ENCODE data around the gene WIPF3. TPM values are rescaled to one million over a fixed set of nuclear protein-coding genes. Genes with fewer than 3 reads are reported as not detected.
"Not testable (repeated sequence)": the region's sequence is repeated elsewhere in the genome, so short reads cannot be mapped to it uniquely, and the experiment has no call there.

Gene WIPF3
- total RNA-seq, 2 experiments from 2014 or later = not detected

DNA sequence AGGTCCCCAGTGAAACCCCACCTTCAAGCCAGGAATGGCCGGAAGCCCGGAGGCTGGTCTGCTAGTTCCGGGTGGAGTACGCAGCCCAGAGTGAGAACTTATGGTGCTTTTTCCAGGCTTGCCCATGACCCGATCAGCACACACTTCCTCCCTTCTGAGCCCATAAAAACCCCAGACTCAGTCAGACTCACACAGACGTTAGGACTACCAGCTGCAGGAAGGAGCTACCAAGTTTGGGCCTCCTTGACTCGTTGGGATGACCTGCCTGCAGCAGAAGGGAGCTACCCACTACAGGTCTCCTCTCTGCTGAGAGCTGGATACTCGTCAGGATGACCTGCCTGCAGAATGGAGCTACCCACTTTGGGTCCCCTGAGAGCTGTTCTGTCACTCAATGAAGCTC is 144.2 kb downstream of the WIPF3 start:
- no peak for DNase-seq
- Mint-ChIP-seq H3K36me3 (ENCODE audit: low read depth) (no peaks in the 10 kb centered on the region), H3K9me3 (peaks cover 4% of the 10 kb centered on the region), H3K4me1 (peaks cover 8% of the 10 kb centered on the region), H3K27me3 (peaks cover 1% of the 10 kb centered on the region), H3K4me3 (no peak overlapping the region), H3K27ac (no peak overlapping the region)
- ChIA-PET POLR2A (no interaction called here), CTCF (interaction anchor here (1.0 kb wide), 1 partner anchor 130 kb away, joined by 3 read pairs; no protein-coding TSS in a partner anchor)

DNA sequence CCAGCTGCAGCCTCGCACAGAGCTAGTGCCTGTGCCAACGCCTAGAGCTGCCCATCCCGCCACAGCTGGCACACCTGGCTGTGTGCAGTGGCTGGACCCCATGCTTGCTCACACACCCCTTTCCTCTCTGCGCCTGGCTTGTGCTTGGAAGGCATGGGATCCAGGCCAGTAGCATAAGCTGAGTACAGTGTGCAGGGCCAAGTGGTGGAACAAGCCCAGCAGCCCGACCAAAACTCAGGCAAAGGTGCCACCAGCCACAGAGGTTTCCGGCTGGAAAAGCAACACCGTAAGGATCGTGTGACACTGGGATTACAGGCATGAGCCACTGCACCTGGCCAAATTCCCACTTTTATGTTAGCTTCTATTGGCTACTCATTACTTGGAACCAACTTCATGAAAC is 144.9 kb downstream of the WIPF3 start:
- Mint-ChIP-seq H3K36me3 (ENCODE audit: low read depth) (no peaks in the 10 kb centered on the region), H3K27ac (no peak overlapping the region), H3K4me1 (peaks cover 15% of the 10 kb centered on the region), H3K9me3 (peaks cover 4% of the 10 kb centered on the region), H3K27me3 (peaks cover 1% of the 10 kb centered on the region), H3K4me3 (no peak overlapping the region)
- DNase-seq = no peak
- ChIA-PET CTCF (interaction anchor here (1.0 kb wide), 1 partner anchor 129 kb away, joined by 3 read pairs; no protein-coding TSS in a partner anchor), POLR2A (no interaction called here)

DNA sequence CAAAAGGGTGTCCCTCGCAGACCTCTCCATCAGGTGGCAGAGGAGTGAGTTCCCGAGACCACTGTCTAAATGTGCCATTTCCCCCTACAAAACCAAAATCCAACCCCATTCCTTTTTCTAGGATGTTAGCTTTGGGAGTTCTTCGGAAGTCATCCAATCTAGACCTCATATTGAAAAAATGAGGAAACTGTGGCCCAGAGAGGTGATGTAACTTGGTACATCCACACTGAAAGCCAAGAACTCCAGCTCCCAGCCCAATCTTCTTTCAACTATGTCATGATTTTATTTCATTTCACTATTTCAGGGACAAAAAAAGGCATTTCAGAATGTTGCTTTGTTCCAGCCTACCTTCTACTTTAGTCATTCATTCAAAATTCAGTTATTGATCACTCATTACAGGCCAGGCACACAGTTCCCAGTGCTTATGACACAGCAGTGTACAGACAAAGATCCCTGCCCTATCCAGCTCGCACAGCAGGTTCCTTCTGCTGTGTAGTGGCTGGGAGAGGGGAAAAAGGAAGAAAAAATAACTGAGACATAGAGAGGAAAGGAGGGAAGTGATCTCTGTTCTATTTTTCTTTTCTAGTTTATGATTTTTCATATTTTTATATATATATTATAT is 147.5 kb downstream of the WIPF3 start:
- no peaks in the 10 kb centered on the region for H3K36me3 Mint-ChIP-seq (ENCODE audit: low read depth)
- CTCF ChIA-PET = no interaction called here
- H3K4me3 Mint-ChIP-seq = no peak overlapping the region
- H3K9me3 Mint-ChIP-seq = peaks cover 4% of the 10 kb centered on the region
- no peak overlapping the region for H3K27ac Mint-ChIP-seq
- no peaks in the 10 kb centered on the region for H3K27me3 Mint-ChIP-seq
- peaks cover 29% of the 10 kb centered on the region for H3K4me1 Mint-ChIP-seq
- no peak for DNase-seq
- POLR2A ChIA-PET = no interaction called here

DNA sequence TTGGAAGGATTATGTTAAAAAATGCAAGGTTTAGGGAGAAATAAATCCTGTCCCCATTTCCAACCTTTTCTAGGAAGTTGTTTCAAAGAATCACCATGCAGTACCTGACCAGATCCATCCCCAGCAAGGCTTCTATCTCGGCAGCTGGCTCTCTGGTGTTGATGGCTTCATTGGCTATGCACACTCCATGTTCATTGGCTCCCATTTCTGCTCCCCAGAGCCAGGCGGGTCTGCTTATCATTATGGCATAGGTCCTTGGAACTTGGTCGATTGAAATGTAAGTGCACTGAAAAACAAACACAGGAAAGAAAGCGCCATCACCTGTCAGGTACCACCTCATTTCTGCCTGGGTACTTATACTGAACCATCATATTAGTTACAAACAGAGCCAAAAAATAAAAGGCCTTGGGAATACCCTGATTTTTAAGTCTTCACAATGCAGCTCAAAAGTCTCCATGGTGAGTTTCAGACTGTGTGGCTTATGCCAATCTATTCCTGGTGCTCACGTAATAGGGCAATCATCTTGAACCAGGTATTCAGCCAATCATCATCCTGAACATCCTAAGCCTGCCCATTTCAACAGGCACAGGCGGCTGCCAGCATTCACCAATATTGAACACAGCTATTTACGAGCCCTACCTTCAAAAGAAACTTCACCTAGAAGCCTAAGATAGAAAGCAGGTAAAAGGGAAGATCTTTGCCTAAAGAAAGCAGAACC is 148.9 kb downstream of the WIPF3 start:
- ChIA-PET CTCF (no interaction called here), POLR2A (interaction anchor here (0.7 kb wide), 1 partner anchor 14 kb away, joined by 3 read pairs; no protein-coding TSS in a partner anchor)
- no peak for DNase-seq
- Mint-ChIP-seq H3K27ac (no peak overlapping the region), H3K27me3 (peaks cover 3% of the 10 kb centered on the region), H3K9me3 (peaks cover 4% of the 10 kb centered on the region), H3K4me3 (no peak overlapping the region), H3K36me3 (ENCODE audit: low read depth) (no peaks in the 10 kb centered on the region), H3K4me1 (peaks cover 29% of the 10 kb centered on the region)

DNA sequence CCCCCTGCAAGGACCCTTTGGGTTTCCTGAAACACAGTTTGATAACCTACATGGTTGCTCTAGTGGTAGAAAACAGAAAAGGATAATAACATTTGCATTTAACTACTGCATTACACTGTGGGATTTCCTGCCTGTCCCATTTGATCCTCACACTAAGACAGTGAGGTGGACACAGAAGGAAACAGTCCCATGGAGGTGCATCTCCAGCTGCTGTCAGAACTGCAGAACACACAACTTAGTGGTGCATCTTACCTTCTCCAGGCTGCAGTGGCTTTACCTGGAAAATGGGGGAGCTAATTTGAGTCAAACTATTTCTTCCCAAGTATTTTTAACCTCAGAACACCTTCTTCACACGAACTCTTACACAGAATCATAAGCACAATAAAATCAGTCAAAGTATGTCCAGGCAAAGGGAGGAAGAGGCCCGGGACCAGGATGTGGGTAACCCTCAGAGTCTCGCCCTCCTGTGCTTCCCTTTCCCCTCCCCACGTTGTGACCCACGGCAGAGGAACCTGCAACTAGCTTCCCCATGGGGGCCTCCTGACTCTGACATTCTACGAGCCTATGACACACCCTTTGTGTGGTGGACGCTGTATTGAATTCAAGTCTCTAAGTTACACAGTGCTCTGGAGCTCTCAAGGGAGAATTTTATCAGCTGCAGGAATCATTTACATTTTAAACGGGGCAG is 149.6 kb downstream of the WIPF3 start:
- Mint-ChIP-seq H3K9me3 (peaks cover 4% of the 10 kb centered on the region), H3K27me3 (peaks cover 3% of the 10 kb centered on the region), H3K36me3 (ENCODE audit: low read depth) (no peaks in the 10 kb centered on the region), H3K27ac (peak overlapping the region; percentile 52), H3K4me1 (peaks cover 29% of the 10 kb centered on the region), H3K4me3 (peak overlapping the region; percentile 6)
- CTCF ChIA-PET = interaction anchor here (0.8 to 1.4 kb wide), 2 partner anchors 13 to 29 kb away, joined by 3 to 4 read pairs; no protein-coding TSS in a partner anchor
- peak; percentile 33 for DNase-seq
- POLR2A ChIA-PET = interaction anchor here (0.7 kb wide), 1 partner anchor 13 kb away, joined by 3 read pairs; no protein-coding TSS in a partner anchor

DNA sequence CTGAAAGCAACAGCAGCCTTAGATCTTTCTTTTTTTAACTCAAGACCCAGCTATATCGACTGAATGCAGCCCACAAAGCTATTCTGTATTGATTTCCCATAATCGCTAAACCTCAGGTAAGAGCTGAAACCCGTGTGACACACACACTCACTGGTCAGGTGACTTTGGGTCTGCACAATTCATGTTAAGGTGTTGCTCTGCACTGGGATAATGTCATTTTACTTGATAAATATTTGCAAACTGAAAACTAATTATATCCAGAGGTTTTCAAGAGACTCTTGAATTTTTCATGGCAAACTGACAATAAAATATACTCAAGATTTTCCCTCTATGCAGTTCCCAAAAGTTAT is 150.2 kb downstream of the WIPF3 start:
- H3K9me3 Mint-ChIP-seq = peaks cover under 1% of the 10 kb centered on the region
- H3K4me3 Mint-ChIP-seq = peak overlapping the region; percentile 6
- H3K36me3 Mint-ChIP-seq (ENCODE audit: low read depth) = no peaks in the 10 kb centered on the region
- H3K27ac Mint-ChIP-seq = peak overlapping the region; percentile 52
- peaks cover 29% of the 10 kb centered on the region for H3K4me1 Mint-ChIP-seq
- DNase-seq = no peak
- ChIA-PET POLR2A (no interaction called here), CTCF (interaction anchor here (0.8 to 1.4 kb wide), 2 partner anchors 12 to 28 kb away, joined by 3 to 4 read pairs; no protein-coding TSS in a partner anchor)
- H3K27me3 Mint-ChIP-seq = peaks cover 3% of the 10 kb centered on the region

DNA sequence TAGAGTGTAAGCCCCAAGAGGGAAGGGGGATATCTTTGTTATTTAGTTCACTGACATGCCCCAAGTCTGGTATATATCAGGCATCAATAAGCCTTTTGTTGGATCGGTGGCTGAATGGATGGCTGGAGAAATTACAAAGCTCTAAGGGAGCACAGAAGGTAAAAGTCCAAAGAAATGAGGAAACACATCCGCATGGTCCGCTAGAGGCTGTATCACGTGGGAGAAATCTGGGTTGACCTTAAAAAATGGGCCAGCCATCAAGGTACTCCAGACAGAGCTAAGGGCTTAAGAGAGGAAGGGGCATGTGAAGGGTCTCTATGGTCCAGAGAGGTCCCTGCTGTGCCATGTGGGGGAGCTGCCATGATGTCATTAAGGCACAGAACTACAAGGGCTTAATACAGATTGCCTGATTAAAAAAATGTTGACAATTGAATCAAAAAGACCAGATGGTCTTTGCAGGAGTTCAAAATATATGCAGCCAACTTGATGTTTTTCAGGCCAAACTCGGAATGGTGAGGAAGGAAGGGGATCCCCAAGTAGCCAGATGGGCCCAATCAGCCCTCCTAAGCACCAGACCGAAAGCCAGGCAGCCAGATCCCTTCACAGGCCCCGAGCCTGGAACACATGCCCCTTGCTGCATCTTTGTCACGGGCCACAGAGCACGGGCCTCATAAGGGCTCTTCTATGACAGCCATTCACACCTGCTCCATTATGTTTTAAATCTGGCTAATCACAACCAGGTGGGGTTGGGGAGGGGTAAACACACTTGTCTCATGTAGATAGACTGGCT is 151.4 kb downstream of the WIPF3 start:
- no peaks in the 10 kb centered on the region for H3K36me3 Mint-ChIP-seq (ENCODE audit: low read depth)
- CTCF ChIA-PET = no interaction called here
- no peak for DNase-seq
- no peak overlapping the region for H3K27ac Mint-ChIP-seq
- peaks cover 29% of the 10 kb centered on the region for H3K4me1 Mint-ChIP-seq
- no peak overlapping the region for H3K4me3 Mint-ChIP-seq
- H3K27me3 Mint-ChIP-seq = peaks cover 3% of the 10 kb centered on the region
- POLR2A ChIA-PET = no interaction called here
- H3K9me3 Mint-ChIP-seq = no peaks in the 10 kb centered on the region

DNA sequence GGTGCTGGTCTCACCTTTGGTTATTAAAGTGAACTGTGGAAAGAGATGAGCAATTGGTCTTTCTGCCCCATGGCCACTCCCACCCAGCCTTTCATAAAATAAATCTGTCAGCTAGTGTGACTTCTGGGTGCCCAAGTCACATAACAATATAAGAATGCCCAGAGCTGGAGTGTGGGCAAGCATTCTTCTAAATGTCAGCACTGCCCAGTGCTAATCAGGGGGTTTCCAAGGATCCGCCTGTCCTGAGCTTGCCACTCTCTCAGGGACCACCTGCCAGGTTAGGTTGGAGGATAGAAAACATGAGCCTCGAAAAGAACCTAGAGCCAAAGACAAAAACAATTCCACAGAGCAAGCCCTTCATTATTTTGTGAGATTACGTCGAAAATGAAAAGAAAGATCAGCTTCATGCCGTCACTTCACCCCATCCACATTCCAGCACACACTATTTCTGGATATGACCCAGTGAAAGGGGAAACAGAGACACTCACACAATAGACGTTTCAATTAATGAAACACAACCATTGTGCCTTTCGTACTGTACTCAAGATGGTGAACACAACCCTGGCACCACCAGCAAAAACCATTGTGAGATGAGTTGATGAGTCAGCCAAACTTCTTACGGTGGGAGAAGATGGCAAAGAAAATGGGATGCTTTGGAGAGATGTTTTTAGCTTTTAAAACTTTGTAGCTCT is 152.5 kb downstream of the WIPF3 start:
- no peak for DNase-seq
- H3K27me3 Mint-ChIP-seq = peaks cover 3% of the 10 kb centered on the region
- peaks cover 29% of the 10 kb centered on the region for H3K4me1 Mint-ChIP-seq
- no peak overlapping the region for H3K4me3 Mint-ChIP-seq
- ChIA-PET POLR2A (no interaction called here), CTCF (no interaction called here)
- no peaks in the 10 kb centered on the region for H3K9me3 Mint-ChIP-seq
- H3K27ac Mint-ChIP-seq = no peak overlapping the region
- no peaks in the 10 kb centered on the region for H3K36me3 Mint-ChIP-seq (ENCODE audit: low read depth)

DNA sequence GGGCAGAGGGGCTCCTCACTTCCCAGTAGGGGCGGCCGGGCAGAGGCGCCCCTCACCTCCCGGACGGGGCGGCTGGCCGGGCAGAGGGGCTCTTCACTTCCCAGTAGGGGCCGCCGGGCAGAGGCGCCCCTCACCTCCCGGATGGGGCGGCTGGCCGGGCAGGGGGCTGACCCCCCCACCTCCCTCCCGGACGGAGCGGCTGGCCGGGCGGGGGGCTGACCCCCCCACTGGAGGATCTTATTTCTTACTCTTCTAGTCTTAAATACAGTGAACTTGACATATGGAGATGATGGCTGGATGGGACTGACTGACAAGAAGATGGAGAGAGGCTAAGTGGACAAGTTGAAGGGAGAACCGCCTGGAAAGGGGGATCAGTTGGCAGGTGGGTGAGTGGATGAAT is 155.3 kb downstream of the WIPF3 start:
- POLR2A ChIA-PET; H3K36me3 Mint-ChIP-seq (ENCODE audit: low read depth); H3K4me3 Mint-ChIP-seq; H3K27me3 Mint-ChIP-seq; CTCF ChIA-PET; H3K9me3 Mint-ChIP-seq; H3K4me1 Mint-ChIP-seq; H3K27ac Mint-ChIP-seq; DNase-seq: not testable (repeated sequence)

DNA sequence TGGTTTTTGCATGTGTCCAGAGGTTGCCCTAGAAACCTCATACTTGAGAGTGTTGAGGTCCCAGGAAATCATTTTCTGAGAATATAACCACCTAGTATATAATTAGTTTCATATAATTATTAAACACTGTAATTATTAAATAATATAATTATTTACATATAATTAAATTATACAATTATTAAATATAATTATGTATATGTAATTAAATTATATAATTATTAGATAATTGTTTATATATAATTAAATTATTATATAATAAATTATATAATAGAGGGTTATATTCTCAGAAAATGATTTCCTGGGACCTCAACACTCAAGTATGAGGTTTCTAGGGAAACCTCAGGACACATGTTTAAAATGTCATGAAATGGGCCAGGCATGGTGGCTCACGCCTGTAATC is 155.7 kb downstream of the WIPF3 start:
- Mint-ChIP-seq H3K4me1 (peaks cover 6% of the 10 kb centered on the region), H3K9me3 (no peaks in the 10 kb centered on the region), H3K4me3 (no peak overlapping the region), H3K27ac (no peak overlapping the region), H3K36me3 (ENCODE audit: low read depth) (no peaks in the 10 kb centered on the region), H3K27me3 (peaks cover 3% of the 10 kb centered on the region)
- DNase-seq = no peak
- POLR2A ChIA-PET = no interaction called here
- CTCF ChIA-PET = no interaction called here

DNA sequence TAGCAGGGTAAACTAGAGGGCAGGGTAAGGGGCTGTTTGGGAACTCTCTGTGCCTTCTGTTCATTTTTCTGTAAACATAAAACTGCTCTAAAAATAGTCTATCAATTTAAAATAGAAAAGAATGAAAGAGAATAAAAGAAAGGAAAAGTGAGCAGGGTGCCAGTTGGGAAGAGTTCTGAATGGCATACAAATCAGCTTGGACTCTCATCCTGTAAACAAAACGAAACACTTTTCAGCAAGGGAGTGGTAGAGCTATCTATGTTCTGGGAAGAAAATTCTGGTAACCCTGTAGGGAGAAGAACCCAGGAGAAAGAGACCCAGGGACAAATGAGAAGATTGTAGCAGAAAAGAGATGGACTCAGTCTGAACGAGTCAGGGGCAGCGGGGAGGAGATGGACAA is 158.7 kb downstream of the WIPF3 start:
- POLR2A ChIA-PET = no interaction called here
- Mint-ChIP-seq H3K4me3 (no peak overlapping the region), H3K9me3 (no peaks in the 10 kb centered on the region), H3K27me3 (peaks cover 3% of the 10 kb centered on the region), H3K27ac (no peak overlapping the region), H3K36me3 (ENCODE audit: low read depth) (no peaks in the 10 kb centered on the region), H3K4me1 (peaks cover 12% of the 10 kb centered on the region)
- DNase-seq = no peak
- CTCF ChIA-PET = no interaction called here

All from activated CD4-positive, alpha-beta T cell treated with anti-CD3 and anti-CD28 coated beads, Interleukin-2, amount 10 ng/mL, durations not matched to agents 7 days and 5 days (primary cell).